ACC112 (cell line): ENCODE data around the gene LAMC3.

Experiments
- H2AFZ ChIP-seq: fragments of 200-600 bp; sonication (generic); one replicate; pipeline ENCODE4 v1.6.0; 2017; ENCODE audit warnings: antibody characterized with exemption, low read length; ENCODE audit not compliant: unreplicated experiment
- H3K27ac ChIP-seq: fragments of 200-600 bp; sonication (generic); 2 replicates; pipeline ENCODE4 v1.5.1; 2014; ENCODE audit warnings: low read depth, mild to moderate bottlenecking, antibody characterized with exemption, low read length, moderate library complexity
- H3K27me3 ChIP-seq: fragments of 200-600 bp; sonication (generic); 2 replicates; pipeline ENCODE4 v1.6.1; 2014; ENCODE audit warnings: mild to moderate bottlenecking, antibody characterized with exemption, low read length, moderate library complexity, mixed read lengths; ENCODE audit not compliant: insufficient read depth
- H3K36me3 ChIP-seq: fragments of 200-600 bp; sonication (generic); 2 replicates; pipeline ENCODE4 v1.6.1; 2016; ENCODE audit warnings: mild to moderate bottlenecking, antibody characterized with exemption, low read length, moderate library complexity, mixed read lengths; ENCODE audit not compliant: insufficient read depth
- H3K4me1 ChIP-seq: fragments of 200-600 bp; sonication (generic); one replicate; pipeline ENCODE4 v1.6.1; 2016; ENCODE audit warnings: low read length, mixed read lengths; ENCODE audit not compliant: insufficient read depth, unreplicated experiment, control insufficient read depth
- H3K4me3 ChIP-seq: fragments of 200-600 bp; sonication (generic); 2 replicates; pipeline ENCODE4 v1.5.1; 2014; ENCODE audit warnings: mild to moderate bottlenecking, low read depth, low read length
- H3K79me2 ChIP-seq: fragments of 200-600 bp; sonication (generic); one replicate; pipeline ENCODE4 v1.6.0; 2016; ENCODE audit warnings: low read length; ENCODE audit not compliant: control insufficient read depth, unreplicated experiment, insufficient read depth

LAMC3 gene

DNA sequence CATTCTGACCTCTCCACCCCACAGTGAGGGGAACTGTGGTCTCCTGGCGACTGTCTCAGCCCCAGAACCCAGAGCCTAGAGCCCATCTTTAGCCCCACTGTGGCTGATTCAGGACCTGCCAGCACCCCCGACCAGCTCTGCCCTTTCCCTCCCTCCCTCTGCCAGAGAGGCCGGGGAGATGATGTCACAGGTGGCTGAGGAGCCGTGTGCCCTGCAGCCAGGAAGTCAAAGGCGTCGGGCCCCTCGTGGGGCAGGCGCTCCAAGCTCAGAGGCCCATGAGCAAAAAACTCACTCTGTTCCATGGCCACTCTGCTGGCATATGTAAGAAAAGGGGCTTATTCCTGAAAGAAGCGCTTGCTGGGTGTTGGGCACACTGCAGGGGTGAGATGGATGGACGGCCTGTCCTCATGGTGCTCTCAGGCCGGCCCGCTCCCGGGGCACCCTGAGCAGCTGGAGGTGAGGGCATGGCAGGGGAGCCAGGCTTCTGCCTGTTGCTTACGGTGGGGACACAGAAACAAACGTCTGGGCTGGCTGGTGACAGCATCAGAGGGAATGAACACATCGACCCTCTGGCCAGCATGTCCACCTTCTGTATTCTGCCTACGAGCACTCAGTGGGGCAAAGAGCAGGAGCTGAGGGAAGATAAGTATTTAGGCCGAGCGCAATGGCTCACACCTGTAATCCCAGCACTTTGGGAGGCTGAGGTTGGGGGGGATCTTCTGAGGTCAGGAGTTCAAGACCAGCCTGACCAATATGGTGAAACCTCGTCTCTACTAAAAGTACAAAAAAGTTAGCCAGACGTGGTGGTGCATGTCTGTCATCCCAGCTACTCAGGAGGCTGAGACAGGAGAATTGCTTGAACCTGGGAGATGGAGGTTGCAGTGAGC, 41.1 kb downstream of the LAMC3 start:
- Histone ChIP-seq H3K27me3 (no peaks in the 10 kb centered on the region), H3K4me1 (no peaks in the 10 kb centered on the region), H2AFZ (no peak overlapping the region)

DNA sequence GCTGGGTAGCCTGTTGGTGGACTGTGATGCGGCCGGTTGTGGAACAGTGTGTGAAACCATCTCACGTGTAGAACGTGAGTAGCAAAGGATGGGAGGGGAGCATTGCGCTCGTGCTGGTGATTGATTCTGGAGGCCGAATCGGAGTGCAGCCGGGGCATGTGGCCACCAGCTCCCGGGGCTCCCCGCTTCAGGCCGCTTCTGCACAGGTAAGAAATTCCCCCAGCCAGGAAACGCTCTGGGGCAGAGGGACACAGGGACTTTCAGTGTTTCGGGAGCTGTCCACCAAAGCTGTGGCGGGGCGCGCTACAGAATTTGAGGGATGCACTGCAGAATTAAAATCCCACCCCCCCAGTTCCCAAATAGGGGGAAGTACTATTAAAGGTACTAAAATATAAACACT, 41.9 kb downstream of the LAMC3 start:
- no peak overlapping the region for H2AFZ ChIP-seq
- H3K27me3 ChIP-seq, result no peaks in the 10 kb centered on the region
- no peak overlapping the region for H3K27ac ChIP-seq

More for the DNA sequence above, 41.1 kb downstream of the LAMC3 start:
- no peaks in the 10 kb centered on the region for H3K79me2 ChIP-seq
- no peaks in the 10 kb centered on the region for H3K36me3 ChIP-seq
- H3K27ac ChIP-seq, result no peak overlapping the region
- no peak overlapping the region for H3K4me3 ChIP-seq

DNA sequence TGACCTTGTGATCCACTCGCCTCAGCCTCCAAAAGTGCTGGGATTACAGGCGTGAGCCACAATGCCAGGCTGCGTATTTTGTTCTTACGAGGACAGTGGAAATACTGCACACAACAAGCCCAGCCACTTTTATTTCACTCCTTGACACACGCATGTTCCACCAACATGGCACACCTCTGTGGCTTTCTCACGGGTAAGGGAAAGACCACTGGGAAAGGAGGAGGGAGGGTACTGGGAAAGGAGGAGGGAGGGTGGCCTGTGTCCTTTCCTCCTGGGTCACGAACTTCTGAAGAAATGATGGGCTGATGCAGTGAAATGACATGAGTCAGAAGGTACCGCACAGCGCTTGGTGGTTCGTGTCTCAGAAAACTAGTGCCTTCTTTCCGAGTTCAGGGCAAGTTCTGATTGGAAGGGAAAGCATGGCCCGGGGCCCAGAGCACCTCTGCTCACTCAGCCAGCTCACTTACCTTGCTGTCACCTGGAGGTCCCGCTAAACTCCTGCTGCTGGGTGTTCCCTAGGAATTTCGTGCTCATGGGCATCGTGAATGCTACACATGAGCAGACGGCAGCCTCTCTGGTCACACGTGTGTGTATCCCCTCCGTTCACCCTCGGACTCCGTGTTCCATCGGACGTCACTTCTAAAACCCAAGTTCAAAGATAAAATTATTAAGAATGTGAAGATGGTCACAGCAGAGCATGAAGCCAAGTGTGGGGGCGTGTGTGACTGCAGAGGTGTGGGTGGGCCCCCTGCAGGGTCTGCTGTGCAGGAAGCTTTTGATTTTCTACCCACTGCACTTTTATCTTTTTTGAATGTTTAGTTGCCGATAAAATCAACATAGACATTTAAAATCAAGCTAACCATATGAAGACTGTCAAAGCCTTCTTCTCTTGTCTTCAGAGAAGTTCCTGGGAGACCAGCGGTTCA, 42.9 kb downstream of the LAMC3 start:
- no peaks in the 10 kb centered on the region for H3K27me3 ChIP-seq
- no peaks in the 10 kb centered on the region for H3K36me3 ChIP-seq
- H3K4me3 ChIP-seq, result no peak overlapping the region

More for the DNA sequence above, 41.9 kb downstream of the LAMC3 start:
- no peak overlapping the region for H3K4me3 ChIP-seq
- H3K79me2 ChIP-seq, result no peaks in the 10 kb centered on the region
- H3K36me3 ChIP-seq, result no peaks in the 10 kb centered on the region
- no peaks in the 10 kb centered on the region for H3K4me1 ChIP-seq

DNA sequence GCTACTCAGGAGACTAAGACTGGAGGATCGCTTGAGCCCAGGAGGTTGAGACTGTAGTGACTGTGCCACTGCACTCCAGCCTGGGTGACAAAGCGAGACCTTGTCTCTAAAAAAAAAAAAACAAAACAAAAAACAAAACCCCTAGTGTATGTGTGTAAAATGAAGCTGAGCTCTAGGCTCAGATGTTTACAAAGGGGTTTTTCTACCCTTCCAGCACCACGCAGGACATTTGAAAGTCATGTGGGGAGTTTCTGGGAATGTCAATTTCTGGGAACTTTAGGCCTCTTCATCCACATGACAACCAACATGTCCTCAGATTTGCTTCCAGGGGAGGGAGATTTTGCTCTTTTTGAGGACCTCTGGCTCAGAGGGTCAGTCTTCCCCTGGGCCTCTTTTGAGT, 44.9 kb downstream of the LAMC3 start:
- Histone ChIP-seq H2AFZ (no peak overlapping the region), H3K36me3 (no peaks in the 10 kb centered on the region), H3K79me2 (no peaks in the 10 kb centered on the region), H3K4me3 (no peak overlapping the region), H3K27me3 (no peaks in the 10 kb centered on the region), H3K27ac (no peak overlapping the region), H3K4me1 (no peaks in the 10 kb centered on the region)

More for the DNA sequence above, 42.9 kb downstream of the LAMC3 start:
- no peak overlapping the region for H2AFZ ChIP-seq
- no peaks in the 10 kb centered on the region for H3K79me2 ChIP-seq
- H3K4me1 ChIP-seq, result no peaks in the 10 kb centered on the region
- H3K27ac ChIP-seq, result no peak overlapping the region

DNA sequence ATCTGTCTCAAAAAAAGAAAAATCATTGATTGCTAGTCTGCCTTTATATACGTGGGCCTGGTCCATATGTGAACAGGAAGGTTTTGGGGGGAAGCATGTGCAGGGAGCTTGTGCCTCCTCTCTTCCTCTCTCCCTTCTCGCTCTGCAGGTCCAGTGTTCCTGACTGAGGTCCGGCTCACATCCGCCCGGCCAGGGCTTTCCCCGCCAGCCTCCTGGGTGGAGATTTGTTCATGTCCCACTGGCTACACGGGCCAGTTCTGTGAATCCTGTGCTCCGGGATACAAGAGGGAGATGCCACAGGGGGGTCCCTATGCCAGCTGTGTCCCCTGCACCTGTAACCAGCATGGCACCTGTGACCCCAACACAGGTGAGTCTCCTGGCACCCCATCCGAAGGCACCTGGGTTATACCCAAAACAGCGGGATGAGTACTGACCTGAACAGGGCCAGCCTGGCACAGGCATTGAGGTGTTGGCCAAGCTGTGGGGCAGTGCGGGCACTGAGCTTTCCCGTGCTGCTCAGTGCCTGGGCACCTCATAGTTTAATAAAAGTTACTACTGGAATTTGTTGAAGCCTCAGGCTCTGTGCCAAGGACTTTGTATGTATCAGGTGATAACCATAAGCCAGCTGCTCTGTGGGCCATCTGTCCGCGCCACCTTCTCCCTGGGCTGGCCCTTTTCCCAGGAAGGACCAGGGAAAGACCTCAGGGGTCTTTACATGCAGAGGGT, 48.0 kb downstream of the LAMC3 start:
- H3K4me1 ChIP-seq, result no peaks in the 10 kb centered on the region
- no peaks in the 10 kb centered on the region for H3K36me3 ChIP-seq
- H3K4me3 ChIP-seq, result no peak overlapping the region
- H3K79me2 ChIP-seq, result no peaks in the 10 kb centered on the region
- H2AFZ ChIP-seq, result no peak overlapping the region
- H3K27me3 ChIP-seq, result no peaks in the 10 kb centered on the region
- no peak overlapping the region for H3K27ac ChIP-seq

DNA sequence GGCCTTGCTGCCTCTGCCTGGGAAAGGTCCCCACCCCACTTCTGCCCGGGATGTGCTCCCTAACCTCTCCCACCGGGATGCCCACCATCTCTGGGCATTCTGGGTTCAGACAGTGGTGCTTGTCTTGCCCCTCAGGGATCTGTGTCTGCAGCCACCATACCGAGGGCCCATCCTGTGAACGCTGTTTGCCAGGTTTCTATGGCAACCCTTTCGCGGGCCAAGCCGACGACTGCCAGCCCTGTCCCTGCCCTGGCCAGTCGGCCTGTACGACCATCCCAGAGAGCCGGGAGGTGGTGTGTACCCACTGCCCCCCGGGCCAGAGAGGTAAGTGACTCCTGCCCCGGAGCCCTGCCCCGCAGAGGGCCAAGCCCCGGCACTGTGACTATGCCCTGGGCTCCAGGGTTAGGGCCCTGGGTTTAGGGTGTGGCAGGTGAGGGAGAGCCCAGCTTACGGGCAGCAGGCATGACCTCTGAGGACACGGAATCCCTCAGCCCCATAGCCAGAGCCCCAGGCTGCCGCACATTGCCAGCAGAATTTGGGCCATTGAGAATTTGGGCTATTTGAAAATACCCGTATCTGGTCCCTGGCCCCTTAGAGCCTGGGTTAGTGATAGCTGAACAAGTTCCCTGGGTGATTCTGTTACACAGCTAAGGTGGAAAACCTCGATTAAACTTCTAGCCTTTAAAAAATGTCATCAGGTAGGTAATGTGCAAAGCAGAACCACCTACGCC, 52.1 kb downstream of the LAMC3 start:
- Histone ChIP-seq H3K79me2 (no peaks in the 10 kb centered on the region), H2AFZ (no peak overlapping the region), H3K27me3 (peaks cover 8% of the 10 kb centered on the region)

DNA sequence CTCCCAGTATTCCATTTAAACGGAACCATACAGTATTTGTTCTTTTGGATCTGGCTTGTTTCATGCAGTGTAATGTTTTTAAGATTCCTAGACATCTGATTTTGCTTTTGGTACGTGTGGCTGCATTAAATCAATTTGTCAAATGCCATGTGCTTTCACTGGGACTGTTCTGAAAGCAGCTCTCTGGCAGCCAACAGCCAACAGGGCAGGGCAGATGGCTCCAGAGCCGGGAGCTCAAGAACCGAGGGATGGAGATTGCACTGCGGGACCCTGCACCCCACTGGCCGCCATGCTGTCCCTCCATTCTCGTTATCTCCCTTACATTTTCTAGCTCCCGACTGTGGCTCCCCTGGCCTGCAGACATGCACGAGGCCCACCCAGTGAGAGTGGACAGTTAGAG, 54.0 kb downstream of the LAMC3 start:
- H3K27ac ChIP-seq, result no peak overlapping the region
- peaks cover 14% of the 10 kb centered on the region for H3K27me3 ChIP-seq
- no peak overlapping the region for H2AFZ ChIP-seq
- no peaks in the 10 kb centered on the region for H3K4me1 ChIP-seq
- H3K4me3 ChIP-seq, result no peak overlapping the region
- H3K36me3 ChIP-seq, result no peaks in the 10 kb centered on the region
- no peaks in the 10 kb centered on the region for H3K79me2 ChIP-seq

More for the DNA sequence above, 52.1 kb downstream of the LAMC3 start:
- Histone ChIP-seq H3K27ac (no peak overlapping the region), H3K4me3 (no peak overlapping the region), H3K4me1 (no peaks in the 10 kb centered on the region), H3K36me3 (no peaks in the 10 kb centered on the region)

DNA sequence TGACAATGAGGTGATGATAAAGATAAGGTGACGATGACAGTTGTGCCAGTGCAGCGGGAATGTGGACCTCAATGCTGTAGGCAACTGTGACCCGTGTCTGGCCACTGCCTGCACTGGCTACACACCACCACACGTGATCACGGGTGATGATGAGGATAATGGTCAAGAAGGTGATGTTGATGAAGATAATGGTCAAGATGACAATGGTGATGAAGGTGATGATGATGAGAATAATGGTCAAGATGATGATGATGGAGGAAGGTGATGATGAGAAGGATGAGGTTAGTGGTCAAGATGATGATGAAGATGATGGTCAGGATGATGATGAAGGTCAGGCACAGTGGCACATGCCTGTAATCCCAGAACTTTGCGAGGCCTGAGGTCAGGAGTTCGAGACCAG, 56.6 kb downstream of the LAMC3 start:
- H3K4me1 ChIP-seq, result no peaks in the 10 kb centered on the region
- no peaks in the 10 kb centered on the region for H3K79me2 ChIP-seq
- no peak overlapping the region for H2AFZ ChIP-seq
- H3K27me3 ChIP-seq, result peaks cover 18% of the 10 kb centered on the region
- no peak overlapping the region for H3K27ac ChIP-seq
- no peaks in the 10 kb centered on the region for H3K36me3 ChIP-seq
- no peak overlapping the region for H3K4me3 ChIP-seq

DNA sequence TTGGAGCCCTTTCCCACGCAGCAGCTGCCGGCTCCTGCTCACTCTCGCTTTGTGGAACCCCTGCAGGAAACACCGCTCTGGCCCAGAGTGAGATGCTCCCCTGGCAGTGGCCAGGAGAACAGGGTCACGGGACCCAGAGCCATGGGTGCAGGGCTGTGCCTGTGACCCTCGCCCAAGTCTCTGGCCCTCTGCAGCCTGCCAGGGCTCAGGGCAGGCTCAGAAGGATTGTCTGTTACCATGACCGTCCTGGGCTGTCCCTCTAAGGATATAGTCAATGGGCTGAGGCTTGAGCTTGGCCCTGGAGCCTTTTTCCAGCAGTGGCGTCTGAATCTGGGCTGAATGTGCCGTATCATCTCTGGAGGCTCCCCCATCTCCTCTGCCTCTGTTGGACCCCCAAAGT, 58.7 kb downstream of the LAMC3 start:
- H3K4me3 ChIP-seq, result no peak overlapping the region
- peaks cover 18% of the 10 kb centered on the region for H3K27me3 ChIP-seq
- H3K27ac ChIP-seq, result no peak overlapping the region
- H3K4me1 ChIP-seq, result no peaks in the 10 kb centered on the region
- H3K79me2 ChIP-seq, result no peaks in the 10 kb centered on the region
- H2AFZ ChIP-seq, result no peak overlapping the region
- no peaks in the 10 kb centered on the region for H3K36me3 ChIP-seq
